Thymus (tissue), 11 donors: Measurements from ENCODE around the gene RGS6. TPM values are rescaled to one million over a fixed set of nuclear protein-coding genes. Genes with fewer than 3 reads are reported as not detected.

Experiments used
- DNase-seq, 9 donors: peaks; one replicate each; pipeline ENCODE4 v3.0.0-alpha.2; 2013; ENCODE audit warnings: low spot score in 9 of 9, low read depth in 6 of 9, missing footprints in 1 of 9
- H3K27ac ChIP-seq, 2 donors: one replicate each; pipeline ENCODE4 v1.5.1; 2013; ENCODE audit warnings: control low read depth in 1 of 2, low read depth in 1 of 2, low read length in 1 of 2, mild to moderate bottlenecking in 1 of 2, moderate library complexity in 1 of 2
- H3K27me3 ChIP-seq, 2 donors: one replicate each; pipeline ENCODE4 v1.5.1; 2013; ENCODE audit warnings: low read length in 1 of 2; ENCODE audit not compliant: control insufficient read depth in 2 of 2, insufficient read depth in 1 of 2
- H3K36me3 ChIP-seq, 2 donors: one replicate each; pipeline ENCODE4 v1.5.1; 2013; ENCODE audit warnings: low read length in 1 of 2, mild to moderate bottlenecking in 1 of 2, moderate library complexity in 1 of 2; ENCODE audit not compliant: control insufficient read depth in 2 of 2, insufficient read depth in 2 of 2
- H3K4me1 ChIP-seq, 2 donors: one replicate each; pipeline ENCODE4 v1.5.1; 2013; ENCODE audit warnings: low read length in 2 of 2; ENCODE audit not compliant: control insufficient read depth in 2 of 2, insufficient read depth in 2 of 2
- H3K4me3 ChIP-seq, 2 donors: one replicate each; pipeline ENCODE4 v1.5.1; 2013; ENCODE audit warnings: low read length in 2 of 2, control low read depth in 1 of 2, mild to moderate bottlenecking in 1 of 2
- H3K9me3 ChIP-seq, 2 donors: one replicate each; pipeline ENCODE4 v1.5.1; 2013; ENCODE audit warnings: low read length in 1 of 2, mild to moderate bottlenecking in 1 of 2; ENCODE audit not compliant: control insufficient read depth in 2 of 2, insufficient read depth in 1 of 2
- WGBS: extraction: QIAGEN DNeasy Blood & Tissue Kit; methylation state at CpG from one replicate; pipeline ENCODE4 v1.1.7; 2013; 5-methylcytosine and 5-hydroxymethylcytosine counted together
- polyA plus RNA-seq: library from polyadenylated mRNA; stranded (reverse); fragments of 200-250 nt; gene quantifications from one replicate; pipeline ENCODE4 v1.2.3, GENCODE V29; 2013
- total RNA-seq: library from RNA; stranded (reverse); fragments of 120-200 nt; gene quantifications from one replicate; pipeline ENCODE4 v1.2.4, GENCODE V29; 2013
- donor health status: healthy.

The RGS6 gene
- total and polyA plus RNA-seq, 2 donors, result 0.28 to 0.80 TPM

- no peaks in the 10 kb centered on the region for H3K4me1 ChIP-seq
- H3K27ac ChIP-seq, result no peak overlapping the region
- no peaks in the 10 kb centered on the region for H3K27me3 ChIP-seq
- WGBS, result 95% methylated on average over 4 of the region's 4 CpGs
- H3K36me3 ChIP-seq, result no peaks in the 10 kb centered on the region
- no peaks in the 10 kb centered on the region for H3K9me3 ChIP-seq
- DNase-seq, result no peak
- no peak overlapping the region for H3K4me3 ChIP-seq
These were observed 264.2 kb downstream of the RGS6 start for GRCh38 chr14:72196237-72197015.

DNA sequence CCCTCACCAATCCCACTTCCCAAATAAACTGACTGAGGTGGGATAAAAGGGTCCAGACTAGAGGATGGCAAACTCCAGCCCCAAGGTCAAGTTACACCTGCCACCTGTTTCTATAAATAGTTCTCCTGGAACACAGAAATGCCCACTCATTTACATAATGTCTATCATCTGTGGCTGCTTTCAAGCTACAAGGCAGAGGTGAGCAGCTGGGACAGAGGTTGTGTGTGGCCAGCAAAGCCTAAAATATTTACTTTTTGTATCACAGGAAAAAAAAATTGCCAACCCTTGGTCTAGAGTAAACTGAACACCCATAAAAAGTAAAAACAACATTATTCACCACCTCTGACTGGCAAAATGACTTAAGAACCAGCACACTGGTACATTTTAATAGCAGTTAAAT is 269.4 kb downstream of the RGS6 start:
- no peaks in the 10 kb centered on the region for H3K4me1 ChIP-seq
- H3K9me3 ChIP-seq, result no peaks in the 10 kb centered on the region
- H3K4me3 ChIP-seq, result no peak overlapping the region
- DNase-seq, result no peak
- H3K27me3 ChIP-seq, result no peaks in the 10 kb centered on the region
- no peaks in the 10 kb centered on the region for H3K36me3 ChIP-seq
- H3K27ac ChIP-seq, result no peak overlapping the region

- Histone ChIP-seq H3K27me3 (no peaks in the 10 kb centered on the region), H3K27ac (no peak overlapping the region), H3K36me3 (no peaks in the 10 kb centered on the region), H3K4me3 (no peak overlapping the region), H3K4me1 (no peaks in the 10 kb centered on the region), H3K9me3 (no peaks in the 10 kb centered on the region)
- 91% methylated on average over 4 of the region's 4 CpGs for WGBS
- no peak for DNase-seq
These were observed 281.2 kb downstream of the RGS6 start for GRCh38 chr14:72213424-72213823.

- Histone ChIP-seq H3K4me3 (no peak overlapping the region), H3K4me1 (no peaks in the 10 kb centered on the region), H3K27me3 (no peaks in the 10 kb centered on the region), H3K36me3 (no peaks in the 10 kb centered on the region), H3K9me3 (no peaks in the 10 kb centered on the region), H3K27ac (no peak overlapping the region)
- DNase-seq, result no peak
- WGBS, result 91% methylated on average over 2 of the region's 2 CpGs
These were observed 282.9 kb downstream of the RGS6 start for GRCh38 chr14:72215080-72215479.

DNA sequence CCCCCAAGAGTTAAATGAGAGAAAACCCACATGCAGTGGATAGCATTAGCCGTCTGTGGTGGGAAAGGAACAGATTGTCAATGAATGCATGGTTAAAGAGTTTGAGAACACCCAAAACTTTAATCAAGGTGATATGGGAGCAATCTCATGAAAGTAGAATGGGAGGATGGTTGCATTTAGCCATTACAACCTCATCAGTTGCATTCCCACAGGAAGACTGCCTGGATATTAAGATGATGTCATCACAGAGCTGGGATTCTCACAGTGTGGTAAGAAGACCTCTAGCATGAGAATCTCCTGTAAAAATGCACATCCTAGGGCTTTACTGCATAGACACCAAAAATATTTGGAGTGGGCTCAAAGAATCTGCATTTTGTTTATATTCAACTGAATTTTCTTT is 284.9 kb downstream of the RGS6 start:
- Histone ChIP-seq H3K27me3 (no peaks in the 10 kb centered on the region), H3K4me3 (no peak overlapping the region), H3K4me1 (no peaks in the 10 kb centered on the region), H3K9me3 (no peaks in the 10 kb centered on the region), H3K36me3 (no peaks in the 10 kb centered on the region), H3K27ac (no peak overlapping the region)
- WGBS, result 100% methylated on average over 1 of the region's 1 CpG
- DNase-seq, result no peak

GRCh38 chr14:72222046-72222445 is 289.8 kb downstream of the RGS6 start:
- no peak for DNase-seq
- Histone ChIP-seq H3K9me3 (no peaks in the 10 kb centered on the region), H3K4me1 (no peaks in the 10 kb centered on the region), H3K27ac (no peak overlapping the region), H3K36me3 (no peaks in the 10 kb centered on the region), H3K27me3 (no peaks in the 10 kb centered on the region), H3K4me3 (no peak overlapping the region)
- 96% methylated on average over 1 of the region's 1 CpG for WGBS

- WGBS, result 95% methylated on average over 22 of the region's 22 CpGs
These were observed 304.4 kb downstream of the RGS6 start for GRCh38 chr14:72236629-72237028.

DNA sequence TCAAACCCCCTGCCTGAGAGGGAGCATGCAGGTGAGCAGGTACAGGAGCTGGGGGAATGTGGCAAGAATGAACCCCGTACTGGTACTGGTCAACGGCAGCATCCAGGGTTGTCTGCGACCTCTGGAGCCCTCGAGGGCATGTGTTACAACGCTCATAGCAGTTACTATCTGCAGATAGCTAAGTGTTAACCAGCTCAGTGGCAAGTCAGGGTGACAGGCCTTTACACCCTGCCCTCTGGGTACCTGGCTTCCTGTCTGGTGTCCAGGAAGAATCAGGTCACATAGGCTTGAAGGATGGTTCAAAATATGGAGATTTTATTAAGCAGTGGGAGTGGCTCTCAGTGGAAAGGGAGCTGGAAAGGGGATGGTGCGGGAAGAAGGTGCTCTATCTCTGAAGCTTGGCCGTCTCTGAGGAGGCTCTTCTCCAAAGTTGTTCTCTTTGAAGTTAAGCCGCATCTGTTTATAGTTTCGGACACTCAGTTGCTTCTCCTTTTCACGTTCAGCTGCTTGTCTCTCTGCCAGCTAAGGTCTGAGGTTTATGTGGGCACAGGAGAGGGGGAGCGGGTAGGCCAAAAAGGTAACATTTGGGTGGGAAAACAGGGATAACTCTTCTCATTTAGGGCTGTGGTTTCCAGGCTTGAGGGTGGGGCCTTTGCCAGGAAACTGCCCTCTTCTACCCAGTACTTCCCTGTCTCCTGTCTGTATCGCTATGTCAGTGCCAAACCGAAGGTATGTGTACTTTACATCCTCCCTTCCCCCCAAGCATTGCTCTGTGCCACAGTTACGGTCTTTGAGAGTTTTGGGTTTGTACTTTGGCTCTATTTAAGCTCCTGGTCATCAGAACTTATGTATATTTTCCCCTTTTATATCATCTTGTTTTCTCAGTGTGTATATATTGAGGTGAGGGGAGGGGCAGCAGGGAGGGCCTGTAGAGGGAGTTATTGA is 305.8 kb downstream of the RGS6 start:
- Histone ChIP-seq H3K27ac (no peak overlapping the region), H3K27me3 (no peaks in the 10 kb centered on the region), H3K4me1 (peaks cover 0 to 16% of the 10 kb centered on the region in 2 donors), H3K36me3 (no peaks in the 10 kb centered on the region), H3K4me3 (no peak overlapping the region), H3K9me3 (no peaks in the 10 kb centered on the region)
- 39% methylated on average over 14 of the region's 14 CpGs for WGBS
- peak in 1 of 9 donors; percentile 8 for DNase-seq

More at GRCh38 chr14:72236629-72237028, 304.4 kb downstream of the RGS6 start:
- no peak overlapping the region for H3K4me3 ChIP-seq
- no peaks in the 10 kb centered on the region for H3K9me3 ChIP-seq
- no peaks in the 10 kb centered on the region for H3K27me3 ChIP-seq
- DNase-seq, result no peak
- peaks cover 0 to 16% of the 10 kb centered on the region in 2 donors for H3K4me1 ChIP-seq
- no peaks in the 10 kb centered on the region for H3K36me3 ChIP-seq
- H3K27ac ChIP-seq, result no peak overlapping the region
